ENCODE results near the gene POLR2L. TPM values are rescaled to one million over a fixed set of nuclear protein-coding genes. Genes with fewer than 3 reads are reported as not detected.

Gene POLR2L
- total RNA-seq, 1 experiment from 2014 or later: 118 TPM

DNA sequence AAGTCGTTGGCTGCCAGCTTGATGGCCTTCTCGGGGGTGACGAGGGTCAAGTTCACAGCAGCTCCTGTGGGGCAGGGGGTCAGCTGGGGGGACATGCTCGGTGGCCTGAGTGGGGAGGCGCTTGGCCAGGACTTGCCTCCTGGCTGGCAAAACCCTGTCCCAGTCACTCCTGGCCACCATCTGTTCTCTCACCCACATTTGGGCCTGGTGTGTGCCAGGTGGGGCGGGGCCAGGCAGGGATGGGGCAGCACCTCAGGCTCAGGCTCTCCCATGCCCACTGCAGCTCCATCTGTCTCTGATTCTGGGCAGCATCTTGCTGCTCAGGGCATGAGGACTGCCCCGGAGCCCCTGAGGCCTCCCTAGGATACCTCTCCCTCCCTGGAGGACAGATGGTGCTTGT lies 48.8 kb downstream of the POLR2L start:
- POLR2A ChIA-PET: interaction anchor here (0.7 to 1.3 kb wide), 3 partner anchors 11 to 87 kb away, joined by 3 to 4 read pairs (median 3); no protein-coding TSS in a partner anchor
- H3K27ac Mint-ChIP-seq (ENCODE audit: low read depth, unreplicated experiment): no peak overlapping the region
- intact Hi-C loops (cut with micrococcal nuclease): no loop called here

DNA sequence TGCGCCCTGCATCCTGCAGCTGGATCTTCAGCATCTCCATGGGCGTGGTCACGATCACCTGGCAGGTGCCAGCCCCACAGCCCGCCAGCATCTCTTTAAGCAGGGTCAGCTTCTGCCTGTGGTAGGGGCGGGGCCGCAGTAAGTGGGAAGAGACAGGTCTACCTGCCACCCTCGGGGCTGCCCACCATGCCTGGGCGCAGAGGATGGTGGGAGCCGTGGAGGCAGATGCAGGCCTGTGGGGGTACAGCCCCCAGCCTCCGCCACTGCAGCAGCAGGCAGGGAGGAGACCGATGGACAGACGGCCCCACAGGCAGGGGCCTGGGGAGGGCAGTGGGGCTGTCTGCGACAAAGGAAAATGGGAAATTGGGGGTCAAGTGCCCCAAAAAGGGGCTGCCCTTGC lies 49.5 kb downstream of the POLR2L start:
- no peak for DNase-seq (ENCODE audit: unreplicated experiment)
- CTCF ChIA-PET: interaction anchor here (0.7 to 1.6 kb wide), 4 partner anchors 9 to 70 kb away, joined by 3 to 5 read pairs (median 4); no protein-coding TSS in a partner anchor
- TF ChIP-seq, protein P1, sequence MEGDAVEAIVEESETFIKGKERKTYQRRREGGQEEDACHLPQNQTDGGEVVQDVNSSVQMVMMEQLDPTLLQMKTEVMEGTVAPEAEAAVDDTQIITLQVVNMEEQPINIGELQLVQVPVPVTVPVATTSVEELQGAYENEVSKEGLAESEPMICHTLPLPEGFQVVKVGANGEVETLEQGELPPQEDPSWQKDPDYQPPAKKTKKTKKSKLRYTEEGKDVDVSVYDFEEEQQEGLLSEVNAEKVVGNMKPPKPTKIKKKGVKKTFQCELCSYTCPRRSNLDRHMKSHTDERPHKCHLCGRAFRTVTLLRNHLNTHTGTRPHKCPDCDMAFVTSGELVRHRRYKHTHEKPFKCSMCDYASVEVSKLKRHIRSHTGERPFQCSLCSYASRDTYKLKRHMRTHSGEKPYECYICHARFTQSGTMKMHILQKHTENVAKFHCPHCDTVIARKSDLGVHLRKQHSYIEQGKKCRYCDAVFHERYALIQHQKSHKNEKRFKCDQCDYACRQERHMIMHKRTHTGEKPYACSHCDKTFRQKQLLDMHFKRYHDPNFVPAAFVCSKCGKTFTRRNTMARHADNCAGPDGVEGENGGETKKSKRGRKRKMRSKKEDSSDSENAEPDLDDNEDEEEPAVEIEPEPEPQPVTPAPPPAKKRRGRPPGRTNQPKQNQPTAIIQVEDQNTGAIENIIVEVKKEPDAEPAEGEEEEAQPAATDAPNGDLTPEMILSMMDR (IDR thresholded peaks at IDR 0.05; ENCODE audit: unreplicated experiment): no peak
- no peak overlapping the region for H3K27ac Mint-ChIP-seq (ENCODE audit: low read depth, unreplicated experiment)
- peaks cover 29% of the 10 kb centered on the region for H3K36me3 Mint-ChIP-seq (ENCODE audit: insufficient read depth, unreplicated experiment)
- no peaks in the 10 kb centered on the region for H3K27me3 Mint-ChIP-seq (ENCODE audit: insufficient read depth, unreplicated experiment)
- POLR2A ChIA-PET: interaction anchor here (0.6 to 1.3 kb wide), 2 partner anchors 11 to 46 kb away, joined by 3 to 4 read pairs; partner anchors contain the start of gene TALDO1
- H3K4me1 Mint-ChIP-seq (ENCODE audit: insufficient read depth, unreplicated experiment): no peaks in the 10 kb centered on the region
- H3K9me3 Mint-ChIP-seq (ENCODE audit: unreplicated experiment): no peaks in the 10 kb centered on the region
- no TSS peak for BruUV-seq (replicated peaks)
- intact Hi-C loops (cut with micrococcal nuclease): no loop called here
- no peak overlapping the region for H3K4me3 Mint-ChIP-seq (ENCODE audit: unreplicated experiment)

More for the DNA sequence above, 48.8 kb downstream of the POLR2L start:
- Mint-ChIP-seq H3K9me3 (ENCODE audit: unreplicated experiment) (no peaks in the 10 kb centered on the region), H3K4me1 (ENCODE audit: insufficient read depth, unreplicated experiment) (no peaks in the 10 kb centered on the region), H3K4me3 (ENCODE audit: unreplicated experiment) (no peak overlapping the region), H3K36me3 (ENCODE audit: insufficient read depth, unreplicated experiment) (peaks cover 29% of the 10 kb centered on the region), H3K27me3 (ENCODE audit: insufficient read depth, unreplicated experiment) (no peaks in the 10 kb centered on the region)
- no TSS peak for BruUV-seq (replicated peaks)
- TF ChIP-seq, protein P1 (IDR thresholded peaks at IDR 0.05; ENCODE audit: unreplicated experiment): no peak
- DNase-seq (ENCODE audit: unreplicated experiment): no peak
- CTCF ChIA-PET: interaction anchor here (0.7 to 1.6 kb wide), 5 partner anchors 10 to 212 kb away, joined by 3 to 5 read pairs (median 4); no protein-coding TSS in a partner anchor

DNA sequence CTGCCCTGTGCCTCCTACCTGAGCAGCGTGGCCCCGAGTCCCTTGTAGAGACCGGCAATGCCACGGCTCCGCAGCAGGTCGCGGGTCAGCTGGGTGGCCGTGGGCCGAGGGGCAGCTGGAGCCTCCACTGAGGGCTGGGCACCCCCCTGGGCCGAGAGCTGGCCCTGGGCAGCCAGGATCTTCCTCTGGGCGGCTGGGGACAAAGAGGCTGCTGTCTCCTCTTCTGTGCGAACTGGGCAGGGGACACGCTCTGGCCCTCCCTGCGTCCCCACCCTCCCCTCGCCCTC lies 49.9 kb downstream of the POLR2L start:
- Mint-ChIP-seq H3K9me3 (ENCODE audit: unreplicated experiment) (no peaks in the 10 kb centered on the region), H3K27ac (ENCODE audit: low read depth, unreplicated experiment) (no peak overlapping the region), H3K4me3 (ENCODE audit: unreplicated experiment) (no peak overlapping the region), H3K27me3 (ENCODE audit: insufficient read depth, unreplicated experiment) (no peaks in the 10 kb centered on the region), H3K36me3 (ENCODE audit: insufficient read depth, unreplicated experiment) (peaks cover 29% of the 10 kb centered on the region), H3K4me1 (ENCODE audit: insufficient read depth, unreplicated experiment) (no peaks in the 10 kb centered on the region)
- no peak for DNase-seq (ENCODE audit: unreplicated experiment)
- BruUV-seq (replicated peaks): no TSS peak
- TF ChIP-seq, protein P1 (IDR thresholded peaks at IDR 0.05; ENCODE audit: unreplicated experiment): no peak
- CTCF ChIA-PET: interaction anchor here (0.7 kb wide), 1 partner anchor 69 kb away, joined by 3 read pairs; no protein-coding TSS in a partner anchor
- intact Hi-C loops (cut with micrococcal nuclease): no loop called here
- POLR2A ChIA-PET: interaction anchor here (0.6 to 1.3 kb wide), 2 partner anchors 12 to 45 kb away, joined by 3 to 4 read pairs; partner anchors contain the start of gene TALDO1

DNA sequence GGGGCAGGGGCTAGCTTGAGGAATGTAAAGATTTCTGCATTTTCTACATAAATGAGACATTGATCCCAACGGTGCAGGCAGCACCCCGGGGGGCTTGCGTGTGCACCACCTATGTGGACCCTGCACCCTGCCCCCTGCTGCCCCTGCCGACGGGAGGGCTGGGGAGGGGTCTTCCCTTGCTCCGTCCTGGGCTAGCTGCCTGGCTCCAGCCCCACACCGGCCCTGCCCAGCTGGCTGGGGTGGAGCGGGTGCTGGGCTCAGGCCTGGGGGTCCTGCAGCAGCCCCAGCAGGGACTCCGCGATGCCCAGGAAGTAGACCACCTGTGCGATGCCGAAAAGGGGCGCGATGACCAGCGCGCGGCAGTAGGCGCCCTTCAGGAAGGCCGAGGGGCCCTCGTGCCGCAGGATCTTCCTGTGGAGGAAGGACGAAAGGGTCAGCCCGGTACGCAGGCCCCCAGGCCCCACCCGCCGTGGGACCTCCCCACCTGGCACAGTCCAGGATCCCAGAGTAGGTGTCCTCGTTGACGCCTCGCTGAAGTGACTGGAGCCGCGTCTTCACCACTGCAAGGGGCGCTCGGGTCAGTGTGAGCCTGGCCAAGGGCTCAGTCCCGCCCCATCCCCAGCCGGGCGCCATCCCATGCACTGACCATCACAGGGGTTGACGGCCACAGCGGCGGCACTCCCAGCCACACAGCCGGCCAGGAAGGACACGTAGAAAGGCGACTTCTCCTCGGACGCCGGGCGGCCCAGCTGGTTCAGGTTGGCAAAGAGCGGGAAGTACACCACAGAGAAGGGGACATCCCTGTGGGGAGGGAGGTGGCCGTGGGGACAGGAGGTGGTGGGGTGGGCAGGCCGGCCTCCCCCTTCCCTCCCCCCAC lies 50.4 kb downstream of the POLR2L start:
- TF ChIP-seq, protein P1 (IDR thresholded peaks at IDR 0.05; ENCODE audit: unreplicated experiment): no peak
- DNase-seq (ENCODE audit: unreplicated experiment): no peak
- ChIA-PET CTCF (interaction anchor here (0.7 kb wide), 1 partner anchor 69 kb away, joined by 3 read pairs; no protein-coding TSS in a partner anchor), POLR2A (interaction anchor here (0.6 to 1.1 kb wide), 2 partner anchors 42 to 45 kb away, joined by 3 read pairs; partner anchors contain the start of gene TALDO1)
- H3K27me3 Mint-ChIP-seq (ENCODE audit: insufficient read depth, unreplicated experiment): no peaks in the 10 kb centered on the region
- no peaks in the 10 kb centered on the region for H3K4me1 Mint-ChIP-seq (ENCODE audit: insufficient read depth, unreplicated experiment)
- BruUV-seq (replicated peaks): TSS peak; percentile 23
- intact Hi-C loops (cut with micrococcal nuclease): no loop called here
- H3K36me3 Mint-ChIP-seq (ENCODE audit: insufficient read depth, unreplicated experiment): peaks cover 26% of the 10 kb centered on the region
- no peak overlapping the region for H3K4me3 Mint-ChIP-seq (ENCODE audit: unreplicated experiment)
- H3K27ac Mint-ChIP-seq (ENCODE audit: low read depth, unreplicated experiment): no peak overlapping the region
- no peaks in the 10 kb centered on the region for H3K9me3 Mint-ChIP-seq (ENCODE audit: unreplicated experiment)

All from MCF 10A (cell line).